A549 treated with RU486 at 1 μM for 4 hours (cell line): ENCODE measurements around the gene FCRL4. TPM values are rescaled to one million over a fixed set of nuclear protein-coding genes. Genes with fewer than 3 reads are reported as not detected.

Source experiments
- total RNA-seq: library from RNA; stranded (reverse); fragments of 200-300 nt; extraction: Qiagen RNA extraction; gene quantifications from 5 replicates; pipeline ENCODE4 v1.2.3, GENCODE V29; 2022; ENCODE audit warnings: low read depth

The FCRL4 gene
- total RNA-seq: not detected in 5 replicates

GRCh38 chr1:157597959-157598667 lies at the start of gene FCRL4:
Gene FCRL4 (minus strand): TSS chr1:157598085. CDS start chr1:157597944, 141 bp downstream.

GRCh38 chr1:157551694-157552693 lies 45.9 kb downstream of the FCRL4 start, which contains the start of gene FCRL5:
Gene FCRL5 (minus strand): TSS chr1:157552515. CDS start chr1:157552362, 153 bp downstream.

Other genes with a start within 250 kb of the FCRL4 start
- not detected in 5 replicates for gene FCRL5, start 45.6 kb downstream of the FCRL4 start, total RNA-seq
- not detected in 5 replicates for gene FCRL3, start 102.7 kb upstream of the FCRL4 start, total RNA-seq
- not detected in 5 replicates for gene FCRL2, start 179.0 kb upstream of the FCRL4 start, total RNA-seq
- gene FCRL1, start 222.0 kb upstream of the FCRL4 start, total RNA-seq: not detected in 5 replicates
- gene CD5L, start 243.7 kb upstream of the FCRL4 start, total RNA-seq: not detected in 5 replicates